Neural cell (in vitro differentiated cells): Measurements from ENCODE around the gene CPXM1. TPM values are rescaled to one million over a fixed set of nuclear protein-coding genes. Genes with fewer than 3 reads are reported as not detected.

Experiments
- H2AFZ ChIP-seq: fragments of 200-600, 300-800 bp; sonication (generic), shearing (Covaris generic); 2 replicates; pipeline ENCODE4 v1.6.0; 2014; ENCODE audit warnings: low read depth, mild to moderate bottlenecking, antibody characterized with exemption, low read length, moderate library complexity
- H3F3A ChIP-seq: fragments of 200-600 bp; shearing (Covaris generic); 2 replicates; pipeline ENCODE4 v1.6.1; 2016; ENCODE audit warnings: mild to moderate bottlenecking, moderate library complexity, mixed read lengths, antibody characterized with exemption, low read length; ENCODE audit not compliant: insufficient read depth, poor library complexity, severe bottlenecking
- H3K27ac ChIP-seq: fragments of 200-600, 300-800 bp; sonication (generic), shearing (Covaris generic); 2 replicates; pipeline ENCODE4 v1.5.1; 2014; ENCODE audit warnings: mild to moderate bottlenecking, low read length, moderate library complexity
- H3K27me3 ChIP-seq: fragments of 300-800, 200-600 bp; sonication (generic), shearing (Covaris generic); 2 replicates; pipeline ENCODE4 v1.6.0; 2014; ENCODE audit warnings: mild to moderate bottlenecking, low read depth, low read length, moderate library complexity; ENCODE audit not compliant: insufficient read depth
- H3K36me3 ChIP-seq: fragments of 300-800, 200-600 bp; sonication (generic), shearing (Covaris generic); 2 replicates; pipeline ENCODE4 v1.5.1; 2014; ENCODE audit warnings: mild to moderate bottlenecking, antibody characterized with exemption, low read length, moderate library complexity; ENCODE audit not compliant: insufficient read depth
- H3K4me2 ChIP-seq: fragments of 300-800, 200-600 bp; sonication (generic), shearing (Covaris generic); 2 replicates; pipeline ENCODE4 v1.6.0; 2014; ENCODE audit warnings: mild to moderate bottlenecking, low read length
- H3K4me3 ChIP-seq: fragments of 300-800, 200-600 bp; sonication (generic), shearing (Covaris generic); 2 replicates; pipeline ENCODE4 v1.5.1; 2014; ENCODE audit warnings: mild to moderate bottlenecking, low read length, moderate library complexity
- H3K79me2 ChIP-seq: fragments of 200-600 bp; shearing (Covaris generic); replicated peaks from 2 replicates; pipeline ENCODE4 v1.6.0; 2014; ENCODE audit warnings: mild to moderate bottlenecking, low read length, moderate library complexity; ENCODE audit not compliant: insufficient read depth
- H3K9ac ChIP-seq: fragments of 300-800, 200-600 bp; sonication (generic), shearing (Covaris generic); 2 replicates; pipeline ENCODE4 v1.6.1; 2016; ENCODE audit warnings: mild to moderate bottlenecking, low read length, mixed read lengths
- H3K9me2 ChIP-seq: fragments of 200-600 bp; shearing (Covaris generic); 2 replicates; pipeline ENCODE4 v1.6.1; 2016; ENCODE audit warnings: mild to moderate bottlenecking, low read length, mixed read lengths; ENCODE audit not compliant: insufficient read depth
- H3K9me3 ChIP-seq: fragments of 200-600, 300-800 bp; sonication (generic), shearing (Covaris generic); 2 replicates; pipeline ENCODE4 v1.6.1; 2016; ENCODE audit warnings: mild to moderate bottlenecking, mixed run types, low read length, moderate library complexity, mixed read lengths
- H4K20me1 ChIP-seq: fragments of 200-600 bp; shearing (Covaris generic); 2 replicates; pipeline ENCODE4 v1.6.1; 2016; ENCODE audit warnings: mild to moderate bottlenecking, mixed run types; ENCODE audit not compliant: insufficient read depth
- EP300 ChIP-seq: fragments of 450-650 bp; conservative IDR thresholded peaks from 2 replicates; pipeline ENCODE4 v1.6.1; 2014; ENCODE audit warnings: antibody characterized with exemption, mild to moderate bottlenecking, moderate library complexity; ENCODE audit not compliant: poor library complexity, severe bottlenecking
- EZH2 ChIP-seq: fragments of 200-600, 300-800 bp; shearing (Covaris generic), sonication (generic); IDR thresholded peaks from 2 replicates; pipeline ENCODE4 v1.6.1; 2014; ENCODE audit warnings: antibody characterized with exemption, low read length, borderline replicate concordance, mild to moderate bottlenecking; ENCODE audit not compliant: insufficient read depth, poor library complexity, severe bottlenecking
- MXI1 ChIP-seq: fragments of 450-650 bp; conservative IDR thresholded peaks from 2 replicates; pipeline ENCODE4 v1.6.1; 2014; ENCODE audit warnings: antibody characterized with exemption, mild to moderate bottlenecking; ENCODE audit not compliant: poor library complexity, severe bottlenecking
- POLR2AphosphoS5 ChIP-seq: IDR thresholded peaks from 2 replicates; pipeline ENCODE4 v1.6.1; 2012
- RAD21 ChIP-seq: fragments of 450-650 bp; conservative IDR thresholded peaks from 2 replicates; pipeline ENCODE4 v1.6.1; 2014; ENCODE audit warnings: antibody characterized with exemption, mild to moderate bottlenecking, moderate library complexity
- SMC3 ChIP-seq: fragments of 450-650 bp; conservative IDR thresholded peaks from 2 replicates; pipeline ENCODE4 v1.6.1; 2014; ENCODE audit warnings: antibody characterized with exemption, mild to moderate bottlenecking, moderate library complexity; ENCODE audit not compliant: poor library complexity
- TAF1 ChIP-seq: IDR thresholded peaks from 2 replicates; pipeline ENCODE4 v1.6.1; 2012; ENCODE audit warnings: low read depth
- polyA plus RNA-seq: library from polyadenylated mRNA; depleted of rRNA; stranded (reverse); fragments of >200 nt; gene quantifications from 2 replicates; pipeline ENCODE4 v1.2.3, GENCODE V29; 2014
- TF ChIP-seq, protein P1 (sequence below): IDR thresholded peaks from 2 replicates; pipeline ENCODE4 v1.6.1; 2012; ENCODE audit warnings: borderline replicate concordance
- TF ChIP-seq, protein P2 (sequence below): fragments of 450-650 bp; IDR thresholded peaks from 2 replicates; pipeline ENCODE4 v1.5.1; 2014; ENCODE audit warnings: antibody characterized with exemption, mild to moderate bottlenecking, moderate library complexity; ENCODE audit not compliant: poor library complexity, severe bottlenecking

CPXM1 gene
- polyA plus RNA-seq, 1 donor from 2014 or later, result 44.0 TPM

DNA sequence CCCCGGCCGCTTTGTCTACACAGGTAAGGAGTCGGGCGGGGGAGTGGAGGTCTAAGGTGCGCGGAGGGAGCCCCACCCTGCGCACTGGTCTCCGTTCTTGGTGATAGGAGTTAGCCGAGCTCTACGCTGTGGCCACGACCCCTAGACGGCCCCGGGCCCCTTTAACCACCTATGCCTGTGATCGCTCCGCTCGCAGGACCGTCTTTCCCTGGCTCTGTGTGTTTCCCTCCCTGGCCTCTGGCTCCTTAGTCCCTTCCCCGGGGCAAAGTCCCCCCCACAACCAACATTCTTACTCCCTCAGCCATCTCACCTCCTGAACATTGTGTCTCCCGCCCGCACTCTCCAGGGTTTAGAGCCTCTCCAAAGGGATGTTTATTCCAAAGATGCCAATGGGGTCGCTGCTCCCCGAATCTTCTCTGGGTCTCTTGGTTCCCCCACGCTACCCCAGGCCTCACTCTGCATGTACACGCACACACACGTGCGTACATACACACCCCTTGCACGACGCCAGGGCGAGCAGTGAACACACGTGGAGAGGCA, 50.4 kb downstream of the CPXM1 start:
- no peaks in the 10 kb centered on the region for H3K79me2 ChIP-seq
- no peaks in the 10 kb centered on the region for H3K36me3 ChIP-seq
- H3K9me2 ChIP-seq, result no peaks in the 10 kb centered on the region
- no peaks in the 10 kb centered on the region for H4K20me1 ChIP-seq
- H3F3A ChIP-seq, result no peaks in the 10 kb centered on the region
- TF ChIP-seq RAD21, result no peak
- no peaks in the 10 kb centered on the region for H3K9me3 ChIP-seq
- H3K9ac ChIP-seq, result no peak overlapping the region
- no peak overlapping the region for H2AFZ ChIP-seq
- peaks cover 74% of the 10 kb centered on the region for H3K27me3 ChIP-seq
- H3K27ac ChIP-seq, result no peak overlapping the region
- H3K4me3 ChIP-seq, result no peak overlapping the region
- no peak overlapping the region for H3K4me2 ChIP-seq

DNA sequence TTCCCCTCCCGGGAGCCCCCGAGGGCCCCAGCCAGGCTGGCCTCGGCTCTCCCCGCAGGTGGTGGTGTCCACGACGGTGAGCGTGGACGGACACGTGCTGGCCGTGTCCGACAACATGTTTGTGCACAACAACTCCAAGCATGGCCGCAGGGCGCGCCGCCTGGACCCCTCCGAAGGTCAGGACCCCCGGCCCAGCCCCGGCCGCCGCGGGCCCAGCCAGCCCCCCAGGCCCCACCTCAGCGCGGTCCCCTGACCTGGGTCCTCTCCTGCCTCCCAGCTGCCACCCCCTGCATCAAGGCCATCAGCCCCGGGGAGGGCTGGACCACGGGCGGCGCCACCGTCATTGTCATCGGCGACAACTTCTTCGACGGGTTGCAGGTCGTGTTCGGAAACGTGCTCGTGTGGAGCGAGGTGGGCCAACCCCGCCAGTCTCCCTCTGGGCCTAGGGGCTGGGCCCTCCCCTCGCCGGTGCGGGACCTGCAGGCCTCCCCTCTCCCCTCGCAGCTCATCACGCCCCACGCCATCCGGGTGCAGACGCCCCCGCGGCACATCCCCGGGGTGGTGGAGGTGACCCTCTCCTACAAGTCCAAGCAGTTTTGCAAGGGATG, 51.0 kb downstream of the CPXM1 start:
- Histone ChIP-seq H3F3A (no peaks in the 10 kb centered on the region), H3K4me2 (no peak overlapping the region), H3K4me3 (no peak overlapping the region), H4K20me1 (no peaks in the 10 kb centered on the region), H3K9me2 (no peaks in the 10 kb centered on the region), H2AFZ (no peak overlapping the region), H3K27ac (no peak overlapping the region), H3K79me2 (no peaks in the 10 kb centered on the region), H3K9ac (no peak overlapping the region), H3K9me3 (no peaks in the 10 kb centered on the region), H3K27me3 (peaks cover 74% of the 10 kb centered on the region), H3K36me3 (no peaks in the 10 kb centered on the region)
- TF ChIP-seq SMC3 (no peak), EP300 (no peak), EZH2 (no peak)
- TF ChIP-seq, protein P1, sequence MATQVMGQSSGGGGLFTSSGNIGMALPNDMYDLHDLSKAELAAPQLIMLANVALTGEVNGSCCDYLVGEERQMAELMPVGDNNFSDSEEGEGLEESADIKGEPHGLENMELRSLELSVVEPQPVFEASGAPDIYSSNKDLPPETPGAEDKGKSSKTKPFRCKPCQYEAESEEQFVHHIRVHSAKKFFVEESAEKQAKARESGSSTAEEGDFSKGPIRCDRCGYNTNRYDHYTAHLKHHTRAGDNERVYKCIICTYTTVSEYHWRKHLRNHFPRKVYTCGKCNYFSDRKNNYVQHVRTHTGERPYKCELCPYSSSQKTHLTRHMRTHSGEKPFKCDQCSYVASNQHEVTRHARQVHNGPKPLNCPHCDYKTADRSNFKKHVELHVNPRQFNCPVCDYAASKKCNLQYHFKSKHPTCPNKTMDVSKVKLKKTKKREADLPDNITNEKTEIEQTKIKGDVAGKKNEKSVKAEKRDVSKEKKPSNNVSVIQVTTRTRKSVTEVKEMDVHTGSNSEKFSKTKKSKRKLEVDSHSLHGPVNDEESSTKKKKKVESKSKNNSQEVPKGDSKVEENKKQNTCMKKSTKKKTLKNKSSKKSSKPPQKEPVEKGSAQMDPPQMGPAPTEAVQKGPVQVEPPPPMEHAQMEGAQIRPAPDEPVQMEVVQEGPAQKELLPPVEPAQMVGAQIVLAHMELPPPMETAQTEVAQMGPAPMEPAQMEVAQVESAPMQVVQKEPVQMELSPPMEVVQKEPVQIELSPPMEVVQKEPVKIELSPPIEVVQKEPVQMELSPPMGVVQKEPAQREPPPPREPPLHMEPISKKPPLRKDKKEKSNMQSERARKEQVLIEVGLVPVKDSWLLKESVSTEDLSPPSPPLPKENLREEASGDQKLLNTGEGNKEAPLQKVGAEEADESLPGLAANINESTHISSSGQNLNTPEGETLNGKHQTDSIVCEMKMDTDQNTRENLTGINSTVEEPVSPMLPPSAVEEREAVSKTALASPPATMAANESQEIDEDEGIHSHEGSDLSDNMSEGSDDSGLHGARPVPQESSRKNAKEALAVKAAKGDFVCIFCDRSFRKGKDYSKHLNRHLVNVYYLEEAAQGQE, result no peak
- TF ChIP-seq, protein P2, sequence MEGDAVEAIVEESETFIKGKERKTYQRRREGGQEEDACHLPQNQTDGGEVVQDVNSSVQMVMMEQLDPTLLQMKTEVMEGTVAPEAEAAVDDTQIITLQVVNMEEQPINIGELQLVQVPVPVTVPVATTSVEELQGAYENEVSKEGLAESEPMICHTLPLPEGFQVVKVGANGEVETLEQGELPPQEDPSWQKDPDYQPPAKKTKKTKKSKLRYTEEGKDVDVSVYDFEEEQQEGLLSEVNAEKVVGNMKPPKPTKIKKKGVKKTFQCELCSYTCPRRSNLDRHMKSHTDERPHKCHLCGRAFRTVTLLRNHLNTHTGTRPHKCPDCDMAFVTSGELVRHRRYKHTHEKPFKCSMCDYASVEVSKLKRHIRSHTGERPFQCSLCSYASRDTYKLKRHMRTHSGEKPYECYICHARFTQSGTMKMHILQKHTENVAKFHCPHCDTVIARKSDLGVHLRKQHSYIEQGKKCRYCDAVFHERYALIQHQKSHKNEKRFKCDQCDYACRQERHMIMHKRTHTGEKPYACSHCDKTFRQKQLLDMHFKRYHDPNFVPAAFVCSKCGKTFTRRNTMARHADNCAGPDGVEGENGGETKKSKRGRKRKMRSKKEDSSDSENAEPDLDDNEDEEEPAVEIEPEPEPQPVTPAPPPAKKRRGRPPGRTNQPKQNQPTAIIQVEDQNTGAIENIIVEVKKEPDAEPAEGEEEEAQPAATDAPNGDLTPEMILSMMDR, result no peak

DNA sequence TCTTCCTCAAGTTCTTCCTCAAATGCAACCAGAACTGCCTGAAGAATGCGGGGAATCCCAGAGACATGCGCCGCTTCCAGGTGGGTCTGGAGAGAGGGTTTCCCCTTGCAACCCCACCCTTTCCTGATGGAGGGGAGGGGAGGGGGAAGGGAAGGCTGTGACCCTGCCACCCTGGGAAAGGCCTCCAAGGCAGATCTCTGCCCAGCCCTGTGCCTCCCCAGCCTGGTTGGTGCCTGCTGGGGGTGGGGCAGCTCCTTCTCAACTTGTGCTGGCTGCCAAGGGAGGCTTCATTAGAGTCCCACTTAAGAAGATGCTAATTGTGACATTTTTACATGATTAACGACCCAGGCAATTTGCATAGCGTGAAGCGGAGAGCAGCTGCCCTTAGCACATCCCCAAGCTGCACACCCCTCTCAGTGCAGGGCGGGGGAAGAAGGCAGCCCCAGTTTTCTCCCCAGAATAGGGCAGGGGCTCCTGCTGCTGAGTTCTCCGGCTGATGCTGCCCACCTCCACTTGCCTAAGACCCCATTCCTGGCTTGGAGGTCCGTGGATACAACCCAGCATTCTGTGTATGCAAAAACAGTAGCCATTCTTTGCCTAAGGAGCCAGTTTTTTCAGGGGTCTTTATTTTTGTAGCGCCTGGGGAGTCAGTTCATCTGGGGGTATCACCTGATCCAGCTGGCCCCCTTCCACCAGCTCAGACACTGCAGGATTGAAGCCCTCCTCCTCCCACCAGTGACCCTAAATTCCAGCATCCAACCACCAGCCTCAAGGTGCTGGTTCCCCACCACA, 51.7 kb downstream of the CPXM1 start:
- Histone ChIP-seq H3K4me2 (no peak overlapping the region), H3K79me2 (no peaks in the 10 kb centered on the region), H3K36me3 (no peaks in the 10 kb centered on the region), H4K20me1 (no peaks in the 10 kb centered on the region), H3K9me3 (no peaks in the 10 kb centered on the region), H3K27ac (no peak overlapping the region), H3K9ac (no peak overlapping the region), H2AFZ (no peak overlapping the region), H3K27me3 (peaks cover 67% of the 10 kb centered on the region), H3F3A (no peaks in the 10 kb centered on the region), H3K9me2 (no peaks in the 10 kb centered on the region), H3K4me3 (no peak overlapping the region)
- TF ChIP-seq EZH2 (no peak), POLR2AphosphoS5 (no peak), SMC3 (no peak), RAD21 (no peak), TAF1 (no peak), MXI1 (no peak)
- TF ChIP-seq, protein P2, result no peak
- TF ChIP-seq, protein P1, result no peak
